Fibroblast of the aortic adventitia (primary cell): ENCODE measurements around the gene ERC2. TPM values are rescaled to one million over a fixed set of nuclear protein-coding genes. Genes with fewer than 3 reads are reported as not detected.
"Not testable (repeated sequence)": the region's sequence is repeated elsewhere in the genome, so short reads cannot be mapped to it uniquely, and the experiment has no call there.

Experiments used
- DNase-seq: peaks from one replicate; pipeline ENCODE4 v3.0.0-alpha.2; 2010; ENCODE audit warnings: low read depth
- H3K4me3 ChIP-seq: 2 replicates; pipeline ENCODE4 v1.5.1; 2011; ENCODE audit warnings: low read depth, mild to moderate bottlenecking, control low read depth, low read length, moderate library complexity
- CTCF ChIP-seq: IDR thresholded peaks from 2 replicates; pipeline ENCODE4 v1.5.1; 2011; ENCODE audit warnings: mild to moderate bottlenecking, low read length, control low read depth, inconsistent platforms; ENCODE audit not compliant: insufficient read depth
- total RNA-seq: library from RNA; depleted of rRNA; stranded (reverse); fragments of >200 nt; gene quantifications from 2 replicates; pipeline ENCODE4 v1.2.3, GENCODE V29; 2012; ENCODE audit warnings: low replicate concordance

Gene ERC2
- total RNA-seq, 1 donor: 0.09 TPM

- no peak overlapping the region for H3K4me3 ChIP-seq
- TF ChIP-seq CTCF: no peak
- no peak for DNase-seq
Observed at GRCh38 chr3:56069766-56070165, 398.5 kb downstream of the ERC2 start.

GRCh38 chr3:56066405-56066804 is 401.9 kb downstream of the ERC2 start:
- DNase-seq, H3K4me3 ChIP-seq: not testable (repeated sequence)

GRCh38 chr3:56064684-56065083 is 403.6 kb downstream of the ERC2 start:
- no peak for TF ChIP-seq CTCF
- H3K4me3 ChIP-seq: no peak overlapping the region
- DNase-seq: no peak

- no peak for TF ChIP-seq CTCF
- DNase-seq: no peak
- H3K4me3 ChIP-seq: no peak overlapping the region
Observed at GRCh38 chr3:56061279-56061626, 407.0 kb downstream of the ERC2 start.

- no peak for TF ChIP-seq CTCF
- DNase-seq: no peak
- H3K4me3 ChIP-seq: no peak overlapping the region
Observed at GRCh38 chr3:56060521-56061278, 407.6 kb downstream of the ERC2 start.

GRCh38 chr3:56059731-56060130 is 408.5 kb downstream of the ERC2 start:
- no peak overlapping the region for H3K4me3 ChIP-seq
- no peak for TF ChIP-seq CTCF
- no peak for DNase-seq

- TF ChIP-seq CTCF: no peak
- no peak for DNase-seq
- no peak overlapping the region for H3K4me3 ChIP-seq
Observed at GRCh38 chr3:56055951-56056350, 412.3 kb downstream of the ERC2 start.
